Activated naive CD4-positive, alpha-beta T cell treated with anti-CD3 and anti-CD28 coated beads, Interleukin-2, amount 50 U/mL, for 72 hours (primary cell): ENCODE results near the gene RNASE11. TPM values are rescaled to one million over a fixed set of nuclear protein-coding genes. Genes with fewer than 3 reads are reported as not detected.
A peak's percentile ranks its signal among the peaks of the same experiment; 100 is the strongest.

Source experiments
- ATAC-seq, 2 donors: fragments of 150-1000 bp; cut with Tn5 transposase; 2 replicates each; pipeline ENCODE4 v1.10.0; 2021; ENCODE audit warnings: mild to moderate bottlenecking in 2 of 2, moderate library complexity in 2 of 2
- DNase-seq, 2 donors: peaks; one replicate each; pipeline ENCODE4 v3.0.0; 2021 to 2022; ENCODE audit warnings: low spot score in 2 of 2
- H3K27ac Mint-ChIP-seq, 2 donors: one replicate each; pipeline ENCODE4 v1.8.0; 2022; ENCODE audit warnings: mild to moderate bottlenecking in 2 of 2, mixed read lengths in 2 of 2
- H3K36me3 Mint-ChIP-seq, 2 donors: one replicate each; pipeline ENCODE4 v1.8.0; 2022; ENCODE audit warnings: mixed read lengths in 2 of 2
- H3K9me3 Mint-ChIP-seq, 2 donors: one replicate each; pipeline ENCODE4 v1.8.0; 2022; ENCODE audit warnings: mixed read lengths in 2 of 2
- total RNA-seq, 2 donors: library from RNA; stranded (reverse); gene quantifications; one replicate each; pipeline ENCODE4 v1.2.3, GENCODE V29; 2022

Gene RNASE11
- total RNA-seq, 2 donors from 2014 or later: not detected

- DNase-seq: no peak
- Mint-ChIP-seq H3K36me3 (peaks cover 0 to 6% of the 10 kb centered on the region in 2 donors), H3K27ac (no peak overlapping the region), H3K9me3 (no peaks in the 10 kb centered on the region)
- no peak for ATAC-seq
These were observed 30.5 kb upstream of the RNASE11 start for GRCh38 chr14:20618271-20618749.

GRCh38 chr14:20617138-20618003, 29.6 kb upstream of the RNASE11 start:
- H3K27ac Mint-ChIP-seq: no peak overlapping the region
- H3K9me3 Mint-ChIP-seq: no peaks in the 10 kb centered on the region
- H3K36me3 Mint-ChIP-seq: peaks cover 0 to 6% of the 10 kb centered on the region in 2 donors
- ATAC-seq (no peak), DNase-seq (no peak)

DNA sequence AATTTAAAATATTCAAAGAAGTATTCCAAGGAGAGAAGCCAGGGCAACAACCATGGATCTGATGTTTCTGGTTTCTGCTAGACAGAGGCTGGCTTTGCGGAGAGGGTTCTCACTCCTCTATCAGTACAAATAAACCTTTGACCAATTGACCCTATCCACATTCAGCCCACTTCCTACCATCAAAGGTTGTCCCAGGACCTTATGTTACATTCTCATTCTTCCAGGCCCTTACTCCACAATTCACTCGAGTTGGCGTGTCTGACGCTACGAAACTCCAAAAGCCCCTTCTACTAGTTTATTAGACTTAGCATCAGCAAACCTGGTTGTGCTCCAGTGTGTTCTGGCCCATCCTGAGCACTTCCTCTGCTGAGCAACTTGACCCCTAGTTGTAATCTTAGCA, 28.2 kb upstream of the RNASE11 start:
- Mint-ChIP-seq H3K36me3 (no peaks in the 10 kb centered on the region), H3K27ac (no peak overlapping the region), H3K9me3 (no peaks in the 10 kb centered on the region)
- no peak for DNase-seq
- ATAC-seq: no peak

- ATAC-seq (peak; percentile 3 to 17), DNase-seq (no peak)
- no peaks in the 10 kb centered on the region for H3K36me3 Mint-ChIP-seq
- no peak overlapping the region for H3K27ac Mint-ChIP-seq
- H3K9me3 Mint-ChIP-seq: no peaks in the 10 kb centered on the region
These were observed 26.4 kb upstream of the RNASE11 start for GRCh38 chr14:20614038-20614840.

DNA sequence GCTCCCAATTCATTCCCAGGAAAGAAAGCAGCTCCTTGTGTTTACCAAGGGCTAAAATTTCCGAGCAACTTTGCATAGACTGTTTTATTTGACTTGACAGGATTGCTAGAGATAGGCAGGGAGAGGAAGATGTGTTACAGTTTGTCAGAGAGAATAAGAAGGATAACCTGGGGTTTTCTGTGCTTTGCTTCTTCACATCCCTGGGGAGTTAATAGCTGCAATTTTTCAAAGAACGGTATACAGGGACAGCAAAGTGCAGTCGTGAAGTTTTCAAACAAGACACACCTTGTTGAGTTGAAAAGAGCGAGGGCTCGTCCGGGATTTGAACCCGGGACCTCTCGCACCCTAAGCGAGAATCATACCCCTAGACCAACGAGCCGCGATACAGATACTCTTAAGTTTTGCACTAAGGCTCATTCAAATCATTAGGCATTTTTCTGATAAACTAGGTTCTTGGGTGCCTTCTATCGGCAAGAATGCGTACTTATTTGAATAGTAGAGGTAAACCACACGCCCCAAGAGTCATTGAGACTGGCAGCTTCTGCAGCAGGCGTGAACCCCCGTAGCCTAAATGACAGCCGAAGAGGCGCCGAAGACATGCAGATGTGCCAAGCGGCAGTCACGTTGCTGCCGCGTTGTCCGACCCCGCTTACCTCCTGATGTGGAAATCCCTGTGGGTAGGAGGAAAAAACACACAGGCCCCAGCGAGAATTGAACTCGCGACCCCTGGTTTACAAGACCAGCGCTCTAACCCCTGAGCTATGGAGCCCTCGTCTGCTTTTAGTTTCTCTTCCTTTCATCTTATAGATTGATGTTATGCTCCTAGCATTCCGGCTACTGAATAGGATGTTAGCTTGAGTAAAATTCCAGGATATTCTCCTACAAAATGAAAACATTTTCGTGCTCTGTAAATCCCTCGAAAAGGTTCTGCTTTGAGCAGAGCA, 25.6 kb upstream of the RNASE11 start:
- no peaks in the 10 kb centered on the region for H3K9me3 Mint-ChIP-seq
- ATAC-seq (peak; percentile 79 to 86), DNase-seq (peak; percentile 79 to 85)
- no peak overlapping the region for H3K27ac Mint-ChIP-seq
- H3K36me3 Mint-ChIP-seq: no peaks in the 10 kb centered on the region

DNA sequence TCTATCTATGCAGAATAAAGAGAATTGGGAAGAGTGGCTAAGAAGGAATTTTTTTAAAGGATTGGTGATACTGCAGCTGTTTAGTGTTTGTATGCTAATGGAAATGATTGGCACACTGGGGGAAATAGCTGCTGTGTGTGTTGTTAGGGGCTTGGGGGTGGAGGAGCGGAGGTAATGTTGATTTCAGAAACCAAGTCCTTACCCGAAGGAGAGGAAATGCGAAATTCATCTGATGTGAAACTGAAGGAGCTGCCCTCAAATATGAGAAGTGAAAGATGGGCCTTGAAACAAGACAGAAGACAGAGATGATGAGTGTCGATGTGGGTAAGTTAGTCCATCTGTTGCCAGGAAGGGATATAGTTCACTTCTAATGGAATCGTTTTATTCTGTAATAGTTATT, 24.6 kb upstream of the RNASE11 start:
- no peak for ATAC-seq

DNA sequence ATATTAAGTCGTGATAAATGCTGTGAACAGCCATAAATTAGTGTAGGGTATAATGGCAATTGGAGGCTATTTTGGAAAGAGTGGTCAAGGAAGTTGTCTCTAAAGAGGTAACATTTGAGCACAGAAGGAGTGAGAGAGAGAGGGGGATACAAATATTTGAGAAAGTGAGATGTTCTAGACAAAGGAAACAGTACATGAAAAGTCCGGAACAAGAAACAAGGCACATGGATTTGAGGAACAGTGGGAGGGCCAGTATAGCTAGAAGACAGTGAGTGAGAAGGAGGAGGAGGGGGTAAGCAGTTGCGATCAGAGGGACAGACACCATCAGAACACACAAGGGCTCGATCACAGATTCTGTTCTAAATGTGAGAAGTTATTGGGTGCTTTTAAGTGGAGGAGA, 23.5 kb upstream of the RNASE11 start:
- no peaks in the 10 kb centered on the region for H3K36me3 Mint-ChIP-seq
- ATAC-seq (no peak), DNase-seq (no peak)
- no peak overlapping the region for H3K27ac Mint-ChIP-seq
- no peaks in the 10 kb centered on the region for H3K9me3 Mint-ChIP-seq

More for the DNA sequence above, 24.6 kb upstream of the RNASE11 start:
- no peak for DNase-seq
- Mint-ChIP-seq H3K36me3 (no peaks in the 10 kb centered on the region), H3K9me3 (no peaks in the 10 kb centered on the region), H3K27ac (no peak overlapping the region)

DNA sequence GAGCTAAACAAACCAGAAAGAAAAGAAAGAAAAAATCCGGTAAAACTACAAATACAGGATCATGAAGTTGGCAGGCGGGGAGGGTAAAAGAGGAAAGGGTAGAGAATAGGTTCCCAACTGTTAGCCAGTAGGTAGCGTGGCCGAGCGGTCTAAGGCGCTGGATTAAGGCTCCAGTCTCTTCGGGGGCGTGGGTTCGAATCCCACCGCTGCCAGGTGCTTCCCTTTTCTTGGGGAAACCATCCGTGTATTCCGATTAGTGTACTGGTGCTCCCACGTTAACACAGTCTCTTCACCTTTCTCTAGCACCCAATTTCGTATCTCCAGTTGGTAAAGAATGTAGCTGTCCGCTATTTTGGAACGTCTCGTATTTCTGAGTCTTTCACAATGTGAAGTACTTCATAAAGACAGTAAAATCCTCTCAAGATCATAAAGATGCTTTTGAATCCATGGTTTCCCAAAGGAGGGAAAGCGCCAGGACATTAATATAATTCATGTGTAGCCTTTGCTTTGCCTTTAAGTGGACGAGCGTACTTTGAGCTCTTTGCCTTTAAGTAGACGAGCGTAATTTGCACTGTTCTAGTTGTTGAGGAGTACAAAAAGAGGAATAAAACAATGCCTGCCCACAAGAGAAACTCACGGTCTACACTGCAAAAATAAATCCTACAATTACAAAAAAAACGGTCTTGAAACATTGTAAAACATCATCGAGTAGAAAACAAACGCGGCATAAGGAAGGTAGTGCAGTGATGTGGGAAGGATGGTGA, 22.4 kb upstream of the RNASE11 start:
- Mint-ChIP-seq H3K9me3 (no peaks in the 10 kb centered on the region), H3K36me3 (no peaks in the 10 kb centered on the region), H3K27ac (no peak overlapping the region)
- DNase-seq (peak; percentile 76 to 82), ATAC-seq (peak; percentile 34 to 51)

DNA sequence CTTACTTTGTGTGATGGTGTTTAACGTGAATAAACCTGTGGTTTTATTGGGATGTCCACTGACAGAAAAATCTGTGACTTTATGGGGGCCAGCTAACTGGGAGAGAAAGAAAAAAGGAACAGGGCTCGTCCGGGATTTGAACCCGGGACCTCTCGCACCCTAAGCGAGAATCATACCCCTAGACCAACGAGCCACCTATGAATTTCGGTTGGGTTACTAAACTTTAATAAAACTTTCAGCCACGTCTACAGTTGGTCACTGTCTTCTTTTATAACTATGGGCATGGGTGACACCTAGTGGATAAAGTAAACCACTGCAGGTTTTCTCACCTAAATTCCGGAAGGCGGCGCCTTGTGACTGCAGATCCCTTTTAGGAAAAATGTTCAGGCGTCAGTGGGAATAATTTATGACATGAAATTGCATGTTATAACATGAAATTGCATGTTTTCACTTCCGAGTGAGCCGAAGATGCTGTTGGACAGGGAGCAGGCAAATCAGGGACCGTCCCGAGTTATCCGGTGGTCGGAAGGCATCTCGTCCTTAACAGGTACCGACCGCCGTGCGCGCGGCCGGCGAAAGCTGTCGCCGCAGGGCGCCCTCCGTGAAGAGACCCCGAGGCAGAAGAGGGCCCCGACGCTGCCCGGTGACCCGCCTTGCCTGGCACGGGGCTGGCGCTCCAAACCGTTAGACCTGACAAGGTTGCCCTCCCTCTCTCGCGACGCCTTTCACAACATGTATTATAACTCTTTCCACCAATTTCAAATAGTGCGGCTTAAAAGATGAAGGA, 21.6 kb upstream of the RNASE11 start:
- H3K36me3 Mint-ChIP-seq: no peaks in the 10 kb centered on the region
- no peak overlapping the region for H3K27ac Mint-ChIP-seq
- ATAC-seq: peak; percentile 18 to 36
- peak; percentile 70 to 78 for DNase-seq
- no peaks in the 10 kb centered on the region for H3K9me3 Mint-ChIP-seq

- Mint-ChIP-seq H3K27ac (peak overlapping the region in 1 of 2 donors; percentile 46), H3K36me3 (no peaks in the 10 kb centered on the region), H3K9me3 (no peaks in the 10 kb centered on the region)
- ATAC-seq: no peak
- DNase-seq: no peak
These were observed 20.7 kb upstream of the RNASE11 start for GRCh38 chr14:20608383-20609110.

- Mint-ChIP-seq H3K27ac (no peak overlapping the region), H3K9me3 (no peaks in the 10 kb centered on the region), H3K36me3 (no peaks in the 10 kb centered on the region)
- ATAC-seq (peak in 1 of 2 donors; percentile 61), DNase-seq (no peak)
These were observed 19.8 kb upstream of the RNASE11 start for GRCh38 chr14:20607617-20608016.

GRCh38 chr14:20606902-20607242, 19.1 kb upstream of the RNASE11 start:
- no peaks in the 10 kb centered on the region for H3K36me3 Mint-ChIP-seq
- ATAC-seq (no peak), DNase-seq (no peak)
- no peak overlapping the region for H3K27ac Mint-ChIP-seq
- no peaks in the 10 kb centered on the region for H3K9me3 Mint-ChIP-seq

GRCh38 chr14:20606190-20606901, 18.5 kb upstream of the RNASE11 start:
- Mint-ChIP-seq H3K27ac (no peak overlapping the region), H3K36me3 (no peaks in the 10 kb centered on the region), H3K9me3 (no peaks in the 10 kb centered on the region)
- DNase-seq: no peak
- ATAC-seq: no peak
